K562 (cell line): ENCODE measurements around the gene ACY1. TPM values are rescaled to one million over a fixed set of nuclear protein-coding genes. Genes with fewer than 3 reads are reported as not detected.

Source experiments
- E2F3 ChIP-seq: fragments of 250-450 bp; sonication (Bioruptor Pico); IDR thresholded peaks from 2 replicates; pipeline ENCODE4 v1.4.0; 2020; ENCODE audit warnings: mild to moderate bottlenecking
- GATAD2A ChIP-seq: fragments of 450-650 bp; IDR thresholded peaks from 2 replicates; pipeline ENCODE4 v1.6.1; 2017
- OTX1 ChIP-seq: fragments of 450-650 bp; formaldehyde crosslinking; IDR thresholded peaks from 2 replicates; pipeline ENCODE4 v1.4.0; 2022; ENCODE audit warnings: mild to moderate bottlenecking
- RB1 ChIP-seq: fragments of 450-650 bp; IDR thresholded peaks from 2 replicates; pipeline ENCODE4 v1.6.1; 2017; ENCODE audit warnings: low read depth, mild to moderate bottlenecking
- ZNF184 ChIP-seq: sonication (generic); formaldehyde crosslinking; IDR thresholded peaks from 2 replicates; pipeline ENCODE4 v1.5.0; 2020; ENCODE audit warnings: missing genetic modification reagents
- ZNF239 ChIP-seq: fragments of 250-450 bp; sonication (Bioruptor Pico); IDR thresholded peaks from 2 replicates; pipeline ENCODE4 v1.4.0; 2020; ENCODE audit warnings: mild to moderate bottlenecking
- polyA plus RNA-seq, 8 experiments: library from polyadenylated mRNA; depleted of rRNA in 4 of 8; stranded (reverse) in 5 of 8; unstranded in 3 of 8; fragments of >200 nt; fragmentation: Nextera tagmentation in 2 of 8; fragmentation: Illumina TruSeq in 1 of 8; extraction: Ambion mirVana in 2 of 8; extraction: Trizol in 1 of 8; gene quantifications; 2 replicates each; pipeline versions ENCODE4 v1.2.1 to v1.2.3, GENCODE V29; 2011 to 2014; ENCODE audit warnings: inconsistent platforms in 1 of 8, missing spikeins in 1 of 8
- total RNA-seq, 7 experiments: library from RNA; depleted of rRNA in 6 of 7; stranded (reverse); fragments of >200 nt in 6 of 7; fragmentation: Illumina TruSeq in 2 of 7; extraction: Trizol in 2 of 7; gene quantifications; 2 replicates each; pipeline versions ENCODE4 v1.2.1 to v1.2.3, GENCODE V29; 2011 to 2021; ENCODE audit warnings: low replicate concordance in 1 of 7
- TF ChIP-seq, protein P1 (sequence below): fragments of 450-650 bp; formaldehyde crosslinking; IDR thresholded peaks from 2 replicates; pipeline ENCODE4 v1.4.0; 2020; ENCODE audit warnings: mild to moderate bottlenecking, moderate library complexity
- TF ChIP-seq, protein P2 (sequence below), 3 experiments: IDR thresholded peaks in 2 of 3; conservative IDR thresholded peaks in 1 of 3; 2 replicates each; pipeline ENCODE4 v1.5.1; 2011 to 2012; ENCODE audit warnings: low read length in 3 of 3, mild to moderate bottlenecking in 3 of 3, control low read depth in 2 of 3, improper control_type of control experiment in 1 of 3, inconsistent platforms in 1 of 3, low read depth in 1 of 3, mixed read lengths in 1 of 3, moderate library complexity in 1 of 3; ENCODE audit not compliant: insufficient read depth in 2 of 3
- TF ChIP-seq, protein P3 (sequence below), 2 experiments: fragments of 450-650 bp; formaldehyde crosslinking in 1 of 2; IDR thresholded peaks; 2 replicates each; pipeline versions ENCODE4 v1.4.0 to v1.6.1; 2014 to 2020; ENCODE audit warnings: mild to moderate bottlenecking in 2 of 2, borderline replicate concordance in 1 of 2, low read depth in 1 of 2

Gene ACY1
- total and polyA plus RNA-seq, 9 of the 15 experiments (the other 6 are each of a cell fraction or from before 2014, with no cell fraction given), result 70.7 to 195 (median 123) TPM

DNA sequence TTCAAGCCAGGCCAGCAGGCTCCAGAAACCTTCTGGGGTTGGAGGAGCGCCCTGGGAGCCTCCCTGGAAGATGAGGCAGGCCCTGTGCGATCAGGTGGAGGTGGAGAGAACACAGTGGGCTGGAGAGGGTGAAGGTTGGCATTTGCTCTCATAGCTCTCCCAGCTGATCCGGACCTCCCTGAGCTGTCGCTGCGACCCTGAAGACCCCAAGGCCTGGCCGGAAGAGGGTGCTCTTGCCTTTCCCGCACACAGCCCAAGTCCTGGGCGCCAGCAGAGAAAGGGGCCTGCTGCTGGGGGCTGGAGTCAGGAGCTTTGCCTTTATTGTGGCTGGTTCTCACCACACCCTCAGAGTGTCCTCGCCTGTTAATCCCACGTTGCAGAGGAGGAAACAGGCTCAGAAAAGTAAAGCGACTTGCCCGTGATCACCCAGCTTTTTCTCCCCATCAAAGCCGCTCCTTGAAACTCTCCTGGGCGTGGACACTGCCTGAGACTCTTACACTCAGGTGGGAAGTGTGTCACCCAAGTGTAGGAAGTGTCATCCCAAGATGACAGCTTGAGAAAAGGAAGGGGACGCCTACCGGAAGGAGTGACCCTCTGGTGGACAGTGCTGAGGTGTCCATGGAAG lies 20.9 kb downstream of the ACY1 start (continued):
- TF ChIP-seq, protein P1, sequence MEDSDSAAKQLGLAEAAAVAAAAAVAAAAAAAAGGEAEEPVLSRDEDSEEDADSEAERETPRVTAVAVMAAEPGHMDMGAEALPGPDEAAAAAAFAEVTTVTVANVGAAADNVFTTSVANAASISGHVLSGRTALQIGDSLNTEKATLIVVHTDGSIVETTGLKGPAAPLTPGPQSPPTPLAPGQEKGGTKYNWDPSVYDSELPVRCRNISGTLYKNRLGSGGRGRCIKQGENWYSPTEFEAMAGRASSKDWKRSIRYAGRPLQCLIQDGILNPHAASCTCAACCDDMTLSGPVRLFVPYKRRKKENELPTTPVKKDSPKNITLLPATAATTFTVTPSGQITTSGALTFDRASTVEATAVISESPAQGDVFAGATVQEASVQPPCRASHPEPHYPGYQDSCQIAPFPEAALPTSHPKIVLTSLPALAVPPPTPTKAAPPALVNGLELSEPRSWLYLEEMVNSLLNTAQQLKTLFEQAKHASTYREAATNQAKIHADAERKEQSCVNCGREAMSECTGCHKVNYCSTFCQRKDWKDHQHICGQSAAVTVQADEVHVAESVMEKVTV (CRISPR knock-in tag), result peak; percentile 39; the same call in 1 of the 2 replicates
- no peak for TF ChIP-seq ZNF239 (CRISPR knock-in tag)
- no peak for TF ChIP-seq RB1
- no peak for TF ChIP-seq OTX1 (CRISPR knock-in tag)
- TF ChIP-seq ZNF184, result no peak
- TF ChIP-seq, protein P2, sequence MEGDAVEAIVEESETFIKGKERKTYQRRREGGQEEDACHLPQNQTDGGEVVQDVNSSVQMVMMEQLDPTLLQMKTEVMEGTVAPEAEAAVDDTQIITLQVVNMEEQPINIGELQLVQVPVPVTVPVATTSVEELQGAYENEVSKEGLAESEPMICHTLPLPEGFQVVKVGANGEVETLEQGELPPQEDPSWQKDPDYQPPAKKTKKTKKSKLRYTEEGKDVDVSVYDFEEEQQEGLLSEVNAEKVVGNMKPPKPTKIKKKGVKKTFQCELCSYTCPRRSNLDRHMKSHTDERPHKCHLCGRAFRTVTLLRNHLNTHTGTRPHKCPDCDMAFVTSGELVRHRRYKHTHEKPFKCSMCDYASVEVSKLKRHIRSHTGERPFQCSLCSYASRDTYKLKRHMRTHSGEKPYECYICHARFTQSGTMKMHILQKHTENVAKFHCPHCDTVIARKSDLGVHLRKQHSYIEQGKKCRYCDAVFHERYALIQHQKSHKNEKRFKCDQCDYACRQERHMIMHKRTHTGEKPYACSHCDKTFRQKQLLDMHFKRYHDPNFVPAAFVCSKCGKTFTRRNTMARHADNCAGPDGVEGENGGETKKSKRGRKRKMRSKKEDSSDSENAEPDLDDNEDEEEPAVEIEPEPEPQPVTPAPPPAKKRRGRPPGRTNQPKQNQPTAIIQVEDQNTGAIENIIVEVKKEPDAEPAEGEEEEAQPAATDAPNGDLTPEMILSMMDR (IDR thresholded peaks at IDR 0.05 in 2 of 3, conservative IDR thresholded peaks at IDR 0.05 in 1 of 3; ENCODE audit: insufficient read depth in 2 of 3, low read depth in 1 of 3, low read length in 3 of 3), result peak; percentile 67 to 78 (median 72)
- TF ChIP-seq, protein P3, sequence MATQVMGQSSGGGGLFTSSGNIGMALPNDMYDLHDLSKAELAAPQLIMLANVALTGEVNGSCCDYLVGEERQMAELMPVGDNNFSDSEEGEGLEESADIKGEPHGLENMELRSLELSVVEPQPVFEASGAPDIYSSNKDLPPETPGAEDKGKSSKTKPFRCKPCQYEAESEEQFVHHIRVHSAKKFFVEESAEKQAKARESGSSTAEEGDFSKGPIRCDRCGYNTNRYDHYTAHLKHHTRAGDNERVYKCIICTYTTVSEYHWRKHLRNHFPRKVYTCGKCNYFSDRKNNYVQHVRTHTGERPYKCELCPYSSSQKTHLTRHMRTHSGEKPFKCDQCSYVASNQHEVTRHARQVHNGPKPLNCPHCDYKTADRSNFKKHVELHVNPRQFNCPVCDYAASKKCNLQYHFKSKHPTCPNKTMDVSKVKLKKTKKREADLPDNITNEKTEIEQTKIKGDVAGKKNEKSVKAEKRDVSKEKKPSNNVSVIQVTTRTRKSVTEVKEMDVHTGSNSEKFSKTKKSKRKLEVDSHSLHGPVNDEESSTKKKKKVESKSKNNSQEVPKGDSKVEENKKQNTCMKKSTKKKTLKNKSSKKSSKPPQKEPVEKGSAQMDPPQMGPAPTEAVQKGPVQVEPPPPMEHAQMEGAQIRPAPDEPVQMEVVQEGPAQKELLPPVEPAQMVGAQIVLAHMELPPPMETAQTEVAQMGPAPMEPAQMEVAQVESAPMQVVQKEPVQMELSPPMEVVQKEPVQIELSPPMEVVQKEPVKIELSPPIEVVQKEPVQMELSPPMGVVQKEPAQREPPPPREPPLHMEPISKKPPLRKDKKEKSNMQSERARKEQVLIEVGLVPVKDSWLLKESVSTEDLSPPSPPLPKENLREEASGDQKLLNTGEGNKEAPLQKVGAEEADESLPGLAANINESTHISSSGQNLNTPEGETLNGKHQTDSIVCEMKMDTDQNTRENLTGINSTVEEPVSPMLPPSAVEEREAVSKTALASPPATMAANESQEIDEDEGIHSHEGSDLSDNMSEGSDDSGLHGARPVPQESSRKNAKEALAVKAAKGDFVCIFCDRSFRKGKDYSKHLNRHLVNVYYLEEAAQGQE (IDR thresholded peaks at IDR 0.05; ENCODE audit: borderline replicate concordance), result peak; percentile 58
- TF ChIP-seq, protein P3 (CRISPR knock-in tag; IDR thresholded peaks at IDR 0.05; ENCODE audit: low read depth), result no peak
- TF ChIP-seq GATAD2A, result no peak
- TF ChIP-seq E2F3 (CRISPR knock-in tag), result no peak
